ENCODE results near the gene GPR132.
"Not testable (repeated sequence)": the region's sequence is repeated elsewhere in the genome, so short reads cannot be mapped to it uniquely, and the experiment has no call there.

Gene GPR132

GRCh38 chr14:105083926-105084685 lies 18.9 kb upstream of the GPR132 start:
- H3K4me1 ChIP-seq (ENCODE audit: insufficient read depth, low read length, severe bottlenecking), result no peaks in the 10 kb centered on the region
- no peak overlapping the region for H3K27ac ChIP-seq (ENCODE audit: low read depth, low read length, poor library complexity, severe bottlenecking)
- no peak overlapping the region for H2AFZ ChIP-seq (ENCODE audit: low read length)
- no peak overlapping the region for H3K4me2 ChIP-seq (ENCODE audit: low read length)
- TF ChIP-seq EZH2 (IDR thresholded peaks at IDR 0.05; ENCODE audit: borderline replicate concordance, low read length) (no peak), CTCF (IDR thresholded peaks at IDR 0.05; ENCODE audit: low read length) (no peak)
- no peaks in the 10 kb centered on the region for H3K9me2 ChIP-seq (ENCODE audit: low read depth, low read length)
- no peaks in the 10 kb centered on the region for H3K79me2 ChIP-seq (ENCODE audit: insufficient read depth, low read length)
- H4K20me1 ChIP-seq (ENCODE audit: insufficient read depth, low read length), result no peaks in the 10 kb centered on the region
- no peaks in the 10 kb centered on the region for H3K9me3 ChIP-seq (ENCODE audit: low read length)
- no peaks in the 10 kb centered on the region for H3K36me3 ChIP-seq (ENCODE audit: insufficient read depth, low read length)
- H3K27me3 ChIP-seq (ENCODE audit: insufficient read depth, low read length), result peaks cover 6% of the 10 kb centered on the region; the same call in 1 of the 2 replicates
- no peak overlapping the region for H3K4me3 ChIP-seq (ENCODE audit: low read depth, low read length, poor library complexity, severe bottlenecking)
- no peak overlapping the region for H3K9ac ChIP-seq (ENCODE audit: low read length)
- no peaks in the 10 kb centered on the region for H3F3A ChIP-seq (ENCODE audit: insufficient read depth, low read length)

DNA sequence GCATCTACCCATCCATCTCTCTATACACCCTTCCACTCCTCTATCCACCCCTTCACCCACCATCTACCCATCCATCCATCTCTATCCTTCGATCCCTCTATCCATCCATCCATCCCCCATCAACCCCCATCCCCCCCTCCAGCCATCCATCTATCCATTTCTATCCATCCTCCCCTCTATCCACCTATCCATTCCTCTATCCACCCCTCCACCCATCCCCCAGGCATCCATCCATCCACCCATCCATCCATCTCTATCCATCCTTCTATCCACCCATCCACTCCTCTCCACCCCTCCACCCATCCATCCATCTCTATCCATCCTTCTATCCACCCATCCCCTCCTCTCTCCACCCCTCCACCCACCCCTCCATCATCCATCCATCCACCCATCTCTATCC lies 17.5 kb upstream of the GPR132 start:
- Histone ChIP-seq H4K20me1 (ENCODE audit: insufficient read depth, low read length) (no peaks in the 10 kb centered on the region), H3K27ac (ENCODE audit: low read depth, low read length, poor library complexity, severe bottlenecking) (no peak overlapping the region), H3K36me3 (ENCODE audit: insufficient read depth, low read length) (no peaks in the 10 kb centered on the region), H3K9me2 (ENCODE audit: low read depth, low read length) (no peaks in the 10 kb centered on the region), H3K4me2 (ENCODE audit: low read length) (no peak overlapping the region), H3K9me3 (ENCODE audit: low read length) (no peaks in the 10 kb centered on the region), H3K9ac (ENCODE audit: low read length) (no peak overlapping the region), H3K79me2 (ENCODE audit: insufficient read depth, low read length) (no peaks in the 10 kb centered on the region), H3K27me3 (ENCODE audit: insufficient read depth, low read length) (peaks cover 1% of the 10 kb centered on the region; the same call in 1 of the 2 replicates), H3K4me3 (ENCODE audit: low read depth, low read length, poor library complexity, severe bottlenecking) (no peak overlapping the region), H3K4me1 (ENCODE audit: insufficient read depth, low read length, severe bottlenecking) (no peaks in the 10 kb centered on the region), H2AFZ (ENCODE audit: low read length) (no peak overlapping the region), H3F3A (ENCODE audit: insufficient read depth, low read length) (no peaks in the 10 kb centered on the region)
- no peak for TF ChIP-seq EZH2 (IDR thresholded peaks at IDR 0.05; ENCODE audit: borderline replicate concordance, low read length)
- TF ChIP-seq CTCF (IDR thresholded peaks at IDR 0.05; ENCODE audit: low read length), result no peak

GRCh38 chr14:105081473-105081872 lies 16.2 kb upstream of the GPR132 start:
- H3K36me3 ChIP-seq (ENCODE audit: insufficient read depth, low read length); H3K9ac ChIP-seq (ENCODE audit: low read length); H2AFZ ChIP-seq (ENCODE audit: low read length); H3K4me2 ChIP-seq (ENCODE audit: low read length); H3K9me2 ChIP-seq (ENCODE audit: low read depth, low read length); H4K20me1 ChIP-seq (ENCODE audit: insufficient read depth, low read length); H3K4me1 ChIP-seq (ENCODE audit: insufficient read depth, low read length, severe bottlenecking); H3K27me3 ChIP-seq (ENCODE audit: insufficient read depth, low read length); H3K9me3 ChIP-seq (ENCODE audit: low read length); H3K27ac ChIP-seq (ENCODE audit: low read depth, low read length, poor library complexity, severe bottlenecking); H3F3A ChIP-seq (ENCODE audit: insufficient read depth, low read length); H3K79me2 ChIP-seq (ENCODE audit: insufficient read depth, low read length); H3K4me3 ChIP-seq (ENCODE audit: low read depth, low read length, poor library complexity, severe bottlenecking): not testable (repeated sequence)

- H3K9me3 ChIP-seq (ENCODE audit: low read length), result no peaks in the 10 kb centered on the region
- H3K4me1 ChIP-seq (ENCODE audit: insufficient read depth, low read length, severe bottlenecking), result no peaks in the 10 kb centered on the region
- TF ChIP-seq EZH2 (IDR thresholded peaks at IDR 0.05; ENCODE audit: borderline replicate concordance, low read length), result no peak
- no peak for TF ChIP-seq CTCF (IDR thresholded peaks at IDR 0.05; ENCODE audit: low read length)
- no peaks in the 10 kb centered on the region for H3K79me2 ChIP-seq (ENCODE audit: insufficient read depth, low read length)
- H3K27ac ChIP-seq (ENCODE audit: low read depth, low read length, poor library complexity, severe bottlenecking), result no peak overlapping the region
- peaks cover 4% of the 10 kb centered on the region; the same call in 1 of the 2 replicates for H3K27me3 ChIP-seq (ENCODE audit: insufficient read depth, low read length)
- no peaks in the 10 kb centered on the region for H3F3A ChIP-seq (ENCODE audit: insufficient read depth, low read length)
- H3K9ac ChIP-seq (ENCODE audit: low read length), result no peak overlapping the region
- no peaks in the 10 kb centered on the region for H4K20me1 ChIP-seq (ENCODE audit: insufficient read depth, low read length)
- H3K9me2 ChIP-seq (ENCODE audit: low read depth, low read length), result no peaks in the 10 kb centered on the region
- no peak overlapping the region for H2AFZ ChIP-seq (ENCODE audit: low read length)
- H3K4me3 ChIP-seq (ENCODE audit: low read depth, low read length, poor library complexity, severe bottlenecking), result no peak overlapping the region
- H3K4me2 ChIP-seq (ENCODE audit: low read length), result no peak overlapping the region
- no peaks in the 10 kb centered on the region for H3K36me3 ChIP-seq (ENCODE audit: insufficient read depth, low read length)
Measured at GRCh38 chr14:105080161-105080560, 14.9 kb upstream of the GPR132 start.

All from OCI-LY1 (cell line).